Measurements from ENCODE around the gene SRSF6. TPM values are rescaled to one million over a fixed set of nuclear protein-coding genes. Genes with fewer than 3 reads are reported as not detected.

Gene SRSF6
- total and polyA plus RNA-seq, 10 of the 15 experiments (the other 5 are each of a cell fraction or from before 2014, with no cell fraction given) = 57.2 to 191 (median 108) TPM

DNA sequence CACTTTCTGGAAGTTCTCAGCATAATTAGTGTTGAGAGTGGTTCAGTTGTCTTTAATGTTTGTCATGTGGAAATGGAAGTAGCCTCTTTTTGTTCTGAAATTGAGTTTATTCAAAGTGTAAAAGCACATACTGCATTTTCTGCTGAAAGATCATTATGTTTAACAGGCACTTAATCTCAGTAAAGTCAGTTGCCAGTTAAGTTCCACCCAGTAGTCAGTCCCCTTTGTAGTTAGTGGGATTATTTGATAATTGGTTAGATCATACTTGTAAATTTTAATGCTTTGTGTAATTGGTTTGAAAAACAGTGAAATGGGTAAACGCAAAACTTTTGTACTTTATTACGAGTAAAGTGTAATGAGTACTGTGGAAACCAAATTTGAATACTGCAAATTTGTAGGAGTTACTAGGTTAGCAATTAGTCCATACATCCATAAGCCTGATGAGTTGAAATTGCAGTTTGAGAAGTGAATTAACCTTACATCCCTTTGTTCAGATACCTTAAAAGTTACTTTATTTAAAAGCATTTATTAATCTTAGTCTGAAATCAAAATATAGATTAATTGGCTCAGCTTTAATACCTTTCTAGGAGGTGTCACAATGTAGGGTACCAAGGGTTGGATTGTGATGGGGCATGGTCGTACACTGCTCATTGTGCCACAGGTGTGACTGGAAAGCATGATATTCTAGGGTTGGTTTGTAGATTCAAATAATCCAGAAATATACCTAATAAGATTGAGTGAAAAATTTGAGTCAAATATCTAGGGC is 4.4 kb downstream of the SRSF6 start:
- TF ChIP-seq EP300 (IDR thresholded peaks at IDR 0.05; ENCODE audit: borderline replicate concordance in 1 of 2, control insufficient read depth in 1 of 2, low read depth in 2 of 2, low read length in 2 of 2) (no peak), MTA3 (IDR thresholded peaks at IDR 0.05; ENCODE audit: borderline replicate concordance, low read length) (no peak), PRDM15 (CRISPR knock-in tag; IDR thresholded peaks at IDR 0.05) (no peak), POLR2A (IDR thresholded peaks at IDR 0.05; ENCODE audit: low read depth, low read length) (peak; percentile 48; the same call in 1 of the 2 replicates), POLR2AphosphoS5 (IDR thresholded peaks at IDR 0.05; ENCODE audit: low read length) (peak; percentile 64; the same call in 1 of the 2 replicates)
- TF ChIP-seq, protein P1, sequence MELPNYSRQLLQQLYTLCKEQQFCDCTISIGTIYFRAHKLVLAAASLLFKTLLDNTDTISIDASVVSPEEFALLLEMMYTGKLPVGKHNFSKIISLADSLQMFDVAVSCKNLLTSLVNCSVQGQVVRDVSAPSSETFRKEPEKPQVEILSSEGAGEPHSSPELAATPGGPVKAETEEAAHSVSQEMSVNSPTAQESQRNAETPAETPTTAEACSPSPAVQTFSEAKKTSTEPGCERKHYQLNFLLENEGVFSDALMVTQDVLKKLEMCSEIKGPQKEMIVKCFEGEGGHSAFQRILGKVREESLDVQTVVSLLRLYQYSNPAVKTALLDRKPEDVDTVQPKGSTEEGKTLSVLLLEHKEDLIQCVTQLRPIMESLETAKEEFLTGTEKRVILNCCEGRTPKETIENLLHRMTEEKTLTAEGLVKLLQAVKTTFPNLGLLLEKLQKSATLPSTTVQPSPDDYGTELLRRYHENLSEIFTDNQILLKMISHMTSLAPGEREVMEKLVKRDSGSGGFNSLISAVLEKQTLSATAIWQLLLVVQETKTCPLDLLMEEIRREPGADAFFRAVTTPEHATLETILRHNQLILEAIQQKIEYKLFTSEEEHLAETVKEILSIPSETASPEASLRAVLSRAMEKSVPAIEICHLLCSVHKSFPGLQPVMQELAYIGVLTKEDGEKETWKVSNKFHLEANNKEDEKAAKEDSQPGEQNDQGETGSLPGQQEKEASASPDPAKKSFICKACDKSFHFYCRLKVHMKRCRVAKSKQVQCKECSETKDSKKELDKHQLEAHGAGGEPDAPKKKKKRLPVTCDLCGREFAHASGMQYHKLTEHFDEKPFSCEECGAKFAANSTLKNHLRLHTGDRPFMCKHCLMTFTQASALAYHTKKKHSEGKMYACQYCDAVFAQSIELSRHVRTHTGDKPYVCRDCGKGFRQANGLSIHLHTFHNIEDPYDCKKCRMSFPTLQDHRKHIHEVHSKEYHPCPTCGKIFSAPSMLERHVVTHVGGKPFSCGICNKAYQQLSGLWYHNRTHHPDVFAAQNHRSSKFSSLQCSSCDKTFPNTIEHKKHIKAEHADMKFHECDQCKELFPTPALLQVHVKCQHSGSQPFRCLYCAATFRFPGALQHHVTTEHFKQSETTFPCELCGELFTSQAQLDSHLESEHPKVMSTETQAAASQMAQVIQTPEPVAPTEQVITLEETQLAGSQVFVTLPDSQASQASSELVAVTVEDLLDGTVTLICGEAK (IDR thresholded peaks at IDR 0.05; ENCODE audit: borderline replicate concordance) = no peak

More for the DNA sequence above, 4.4 kb downstream of the SRSF6 start:
- FAIRE-seq (no peak), DNase-seq (ENCODE audit: low read depth, low spot score) (no peak), ATAC-seq (no peak)
- H3K9ac ChIP-seq (ENCODE audit: control insufficient read depth, insufficient read depth, low read length) = no peak overlapping the region; the same call in 1 of the 2 replicates
- in situ Hi-C loops (cut with MboI) (no loop called here), intact Hi-C loops (cut with micrococcal nuclease; ENCODE audit: unreplicated experiment) (no loop called here)
- ChIA-PET CTCF (interaction anchor here (1.5 kb wide), 1 partner anchor 13 kb away, joined by 4 read pairs; no protein-coding TSS in a partner anchor), POLR2A (no interaction called here), SMC1A (ENCODE audit: uncharacterized antibody, unreplicated experiment) (no interaction called here), RAD21 (ENCODE audit: unreplicated experiment) (interaction anchor here (1.5 kb wide), 1 partner anchor 728 kb away, joined by 3 read pairs; no protein-coding TSS in a partner anchor)
- WGBS (ENCODE audit: insufficient coverage, insufficient replicate concordance, low lambda C conversion rate, missing lambda C conversion rate) = 98% methylated on average over 3 of the region's 3 CpGs
- peaks cover 0 to 34% of the 10 kb centered on the region in 2 experiments; a peak in 3 of 4 replicates for H3K36me3 ChIP-seq (ENCODE audit: control insufficient read depth in 2 of 2, insufficient read depth in 2 of 2, low read length in 1 of 2)
- H4K20me1 ChIP-seq (ENCODE audit: control insufficient read depth, insufficient read depth) = peaks cover 5% of the 10 kb centered on the region
- no TSS peak for BruUV-seq (replicated peaks)
- no peaks in the 10 kb centered on the region for H3K27me3 ChIP-seq (replicated peaks in 1 of 2; ENCODE audit: control insufficient read depth in 2 of 2, insufficient read depth in 2 of 2, low read length in 1 of 2)
- no peak overlapping the region; the same call in 1 of the 2 replicates for H3K4me3 ChIP-seq
- peak overlapping the region; percentile 7; the same call in 1 of the 2 replicates for H3K4me2 ChIP-seq (ENCODE audit: control insufficient read depth, insufficient read depth)
- H3K27ac ChIP-seq (ENCODE audit: control insufficient read depth, insufficient read depth) = no peak overlapping the region
- no peak overlapping the region for H2AFZ ChIP-seq (ENCODE audit: control insufficient read depth, low read depth, low read length)
- H3K9me3 ChIP-seq (replicated peaks; ENCODE audit: control insufficient read depth, insufficient read depth, low read length) = no peaks in the 10 kb centered on the region; the same call in 2 of the 3 replicates
- H3K4me1 ChIP-seq (ENCODE audit: control insufficient read depth, insufficient read depth, low read length) = no peaks in the 10 kb centered on the region; the same call in 1 of the 2 replicates
- peaks cover 29% of the 10 kb centered on the region for H3K79me2 ChIP-seq (ENCODE audit: control insufficient read depth, insufficient read depth, low read length)
